ENCODE results near the gene P2RY13. TPM values are rescaled to one million over a fixed set of nuclear protein-coding genes. Genes with fewer than 3 reads are reported as not detected.

Gene P2RY13
- total RNA-seq: 1 to 10 TPM; 2.1 to 6.0 (median 3.4) TPM

DNA sequence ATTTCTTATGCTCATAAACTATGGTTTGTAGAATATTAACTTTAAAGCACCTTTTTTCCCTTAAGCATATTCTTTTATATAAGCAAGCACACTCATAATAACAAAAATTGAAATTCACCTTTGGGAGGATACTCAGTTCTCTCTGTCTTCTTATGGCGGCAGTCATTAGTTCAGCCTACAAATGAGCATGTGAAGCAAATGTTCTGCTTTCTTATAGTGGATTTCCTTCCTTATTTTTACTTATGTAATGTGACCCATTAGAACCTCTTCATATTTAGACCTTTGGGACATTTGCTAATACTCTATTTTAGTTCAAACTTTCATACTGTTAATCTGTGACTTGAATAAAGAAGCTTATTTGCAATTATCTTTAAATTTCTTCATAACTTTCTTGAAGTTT, at the start of gene P2RY13:
Gene P2RY13 (minus strand): TSS at position 187 of the 400 bp plus-strand sequence. CDS start 21 bp downstream, at position 166.
- TF ChIP-seq, protein P1, sequence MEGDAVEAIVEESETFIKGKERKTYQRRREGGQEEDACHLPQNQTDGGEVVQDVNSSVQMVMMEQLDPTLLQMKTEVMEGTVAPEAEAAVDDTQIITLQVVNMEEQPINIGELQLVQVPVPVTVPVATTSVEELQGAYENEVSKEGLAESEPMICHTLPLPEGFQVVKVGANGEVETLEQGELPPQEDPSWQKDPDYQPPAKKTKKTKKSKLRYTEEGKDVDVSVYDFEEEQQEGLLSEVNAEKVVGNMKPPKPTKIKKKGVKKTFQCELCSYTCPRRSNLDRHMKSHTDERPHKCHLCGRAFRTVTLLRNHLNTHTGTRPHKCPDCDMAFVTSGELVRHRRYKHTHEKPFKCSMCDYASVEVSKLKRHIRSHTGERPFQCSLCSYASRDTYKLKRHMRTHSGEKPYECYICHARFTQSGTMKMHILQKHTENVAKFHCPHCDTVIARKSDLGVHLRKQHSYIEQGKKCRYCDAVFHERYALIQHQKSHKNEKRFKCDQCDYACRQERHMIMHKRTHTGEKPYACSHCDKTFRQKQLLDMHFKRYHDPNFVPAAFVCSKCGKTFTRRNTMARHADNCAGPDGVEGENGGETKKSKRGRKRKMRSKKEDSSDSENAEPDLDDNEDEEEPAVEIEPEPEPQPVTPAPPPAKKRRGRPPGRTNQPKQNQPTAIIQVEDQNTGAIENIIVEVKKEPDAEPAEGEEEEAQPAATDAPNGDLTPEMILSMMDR (IDR thresholded peaks at IDR 0.05; ENCODE audit: low read depth): no peak

DNA sequence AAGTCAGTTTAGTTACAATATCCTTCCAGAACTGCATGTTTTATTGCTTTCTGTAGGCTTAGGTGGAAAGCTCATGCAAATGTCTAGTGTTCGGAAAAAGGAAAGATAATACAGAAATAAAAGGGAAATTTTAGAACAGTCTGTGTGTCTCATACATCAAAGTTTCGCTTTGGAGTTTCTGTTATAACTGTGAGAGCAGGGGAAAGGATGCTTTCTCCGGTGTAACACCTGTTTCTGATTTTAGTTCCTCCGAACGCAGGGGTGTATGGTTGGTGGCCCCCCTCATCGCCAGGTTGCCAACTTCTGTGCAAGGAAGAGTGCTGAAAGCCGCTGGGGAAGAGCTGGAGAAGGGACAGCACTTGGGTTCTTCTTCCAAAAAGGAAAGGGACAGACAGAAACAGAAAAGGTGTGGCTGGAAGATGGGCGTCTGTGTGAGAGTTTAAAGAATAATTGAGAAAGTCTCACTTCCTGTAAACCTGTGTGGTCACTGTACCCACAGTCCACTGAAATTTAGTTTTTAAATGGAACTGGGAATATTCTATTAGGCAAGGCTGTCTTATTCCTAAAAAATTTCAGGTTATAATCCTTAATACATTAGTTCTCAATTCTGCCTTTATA, 48.5 kb upstream of the P2RY13 start:
- TF ChIP-seq, protein P1 (IDR thresholded peaks at IDR 0.05; ENCODE audit: low read depth): no peak

DNA sequence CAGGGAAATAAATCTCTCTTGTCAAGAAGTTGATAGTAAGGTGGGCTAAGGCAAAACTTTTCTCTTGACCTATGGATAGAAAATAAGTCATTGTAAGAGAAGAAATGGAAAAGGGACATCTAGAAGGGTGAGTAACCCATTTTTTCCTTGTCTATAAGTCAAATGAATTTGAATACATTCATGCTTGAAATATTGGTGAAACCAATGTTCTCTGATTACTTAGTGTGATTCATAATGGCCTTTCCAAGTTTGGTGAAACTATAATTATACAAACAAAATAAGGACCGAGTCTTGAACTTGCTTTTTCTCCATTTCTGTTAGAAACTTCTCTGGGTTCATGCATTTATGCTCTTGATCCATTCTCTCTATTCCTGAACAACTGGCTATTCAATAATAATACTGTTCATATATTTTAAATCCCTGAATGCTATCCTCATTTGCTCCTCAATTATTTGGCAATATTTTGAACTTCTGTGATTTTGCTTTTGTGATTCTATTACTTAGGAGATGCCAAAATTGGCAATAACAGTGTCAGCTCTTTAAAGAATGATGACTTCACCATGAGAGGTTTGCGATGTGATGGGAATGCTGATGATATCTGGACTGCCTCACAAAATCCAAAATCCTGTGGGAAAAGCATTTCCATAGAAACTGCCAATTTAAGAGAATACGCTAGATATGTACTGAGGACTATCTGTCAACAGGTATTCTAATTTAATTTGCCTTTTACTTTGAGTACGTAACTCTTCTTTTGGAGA, 42.9 kb upstream of the P2RY13 start:
- TF ChIP-seq, protein P1 (IDR thresholded peaks at IDR 0.05; ENCODE audit: low read depth): no peak

DNA sequence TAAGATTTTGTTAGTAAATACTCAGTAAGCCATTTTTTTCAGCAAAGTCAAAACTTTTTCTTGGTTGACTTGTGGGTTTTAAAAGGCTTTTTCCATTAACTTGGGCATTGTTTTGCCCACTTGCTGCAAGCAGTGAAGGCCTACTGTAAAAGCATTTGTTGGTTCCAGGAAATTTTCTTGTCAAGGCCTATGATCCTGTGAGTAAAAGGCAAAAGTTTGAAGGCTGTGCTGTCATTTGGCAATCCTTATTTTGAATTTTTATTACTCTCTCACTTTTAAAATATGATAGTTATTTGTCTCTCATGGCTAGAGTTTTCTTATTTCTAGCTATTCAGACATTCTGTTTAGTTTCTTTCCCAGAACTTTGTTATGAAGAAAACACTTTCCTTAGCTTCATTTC, 42.2 kb upstream of the P2RY13 start:
- TF ChIP-seq, protein P1 (IDR thresholded peaks at IDR 0.05; ENCODE audit: low read depth): no peak

DNA sequence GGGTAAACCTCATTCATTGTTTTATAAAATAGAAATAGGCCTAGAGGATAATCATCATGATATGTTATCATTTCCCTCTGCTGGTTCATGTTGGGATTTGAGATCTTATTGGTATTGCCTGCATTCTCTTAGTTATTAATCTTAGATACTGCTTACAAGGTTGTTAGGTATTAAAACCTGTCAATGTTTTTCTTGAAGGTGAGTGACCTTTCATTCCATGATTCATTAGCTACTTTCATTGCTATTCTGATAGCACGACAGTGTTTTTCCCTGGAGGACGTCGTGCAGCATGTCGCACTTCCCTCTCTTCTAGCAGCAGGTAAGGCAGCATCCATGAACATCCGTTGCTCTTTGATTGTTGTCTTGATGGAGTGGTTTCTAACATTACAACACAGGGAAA, 38.1 kb upstream of the P2RY13 start:
- TF ChIP-seq, protein P1 (IDR thresholded peaks at IDR 0.05; ENCODE audit: low read depth): no peak

DNA sequence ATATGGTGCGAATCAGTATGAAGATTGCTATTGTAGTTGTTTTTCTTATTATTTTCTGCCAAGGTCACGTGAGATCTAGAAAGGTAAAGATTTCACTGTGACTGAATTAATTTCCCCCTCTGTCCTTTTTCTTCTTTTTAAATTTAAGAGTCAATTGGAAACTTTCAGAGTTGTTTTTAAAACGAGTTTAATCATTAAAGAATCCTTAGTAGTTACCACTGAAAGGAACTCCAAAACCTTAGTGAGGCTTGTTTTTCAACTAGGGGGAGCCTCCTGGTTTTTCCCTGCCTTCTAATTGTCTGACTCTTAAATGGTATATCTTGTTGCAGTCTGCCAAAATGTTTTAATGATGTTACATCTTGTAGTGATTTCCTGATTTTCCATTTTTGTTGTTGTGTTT, 37.6 kb upstream of the P2RY13 start:
- TF ChIP-seq, protein P1 (IDR thresholded peaks at IDR 0.05; ENCODE audit: low read depth): no peak

DNA sequence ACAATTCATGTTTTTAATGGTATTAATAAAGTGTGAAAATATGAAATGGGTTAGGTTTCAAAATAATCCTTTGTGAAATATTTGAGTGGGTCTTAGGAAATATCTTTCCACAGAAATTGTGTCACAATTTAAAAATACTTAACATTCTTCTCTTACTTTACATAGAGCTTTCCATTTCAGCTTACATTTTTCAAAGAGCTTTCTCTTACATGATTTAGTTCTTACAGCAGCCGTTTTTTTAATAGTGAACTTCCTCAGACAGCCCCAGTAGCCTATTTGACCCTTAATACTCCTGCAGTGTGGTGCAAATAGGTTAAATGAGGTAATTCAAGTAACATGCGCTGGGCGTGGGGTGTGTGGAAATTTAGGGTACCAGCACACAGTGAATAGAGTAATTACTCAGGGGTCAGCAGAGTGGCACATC, 33.4 kb upstream of the P2RY13 start:
- TF ChIP-seq, protein P1 (IDR thresholded peaks at IDR 0.05; ENCODE audit: low read depth): no peak
